ENCODE measurements around the gene C1orf21.
A peak's percentile ranks its signal among the peaks of the same experiment; 100 is the strongest.

The C1orf21 gene

DNA sequence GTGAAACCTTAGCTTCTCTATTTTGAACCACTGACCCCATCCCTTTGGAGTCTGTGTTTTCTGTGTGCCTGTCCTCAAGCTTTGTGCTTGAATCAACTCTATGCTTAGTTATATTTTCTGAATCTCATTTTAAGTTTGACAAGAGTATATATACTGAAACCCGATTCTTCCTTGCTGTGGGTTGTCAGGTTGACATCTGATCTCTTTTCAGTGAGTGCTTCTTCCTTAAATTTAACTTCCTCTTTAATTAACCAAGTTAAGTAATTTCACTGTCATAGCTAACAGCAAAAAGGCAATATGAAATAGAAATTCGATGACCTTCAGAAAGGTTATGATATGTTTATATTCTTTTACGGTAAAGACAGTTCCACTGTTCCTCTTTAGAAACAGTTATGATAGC is 69.4 kb downstream of the C1orf21 start:
- DNase-seq: peak; percentile 33

DNA sequence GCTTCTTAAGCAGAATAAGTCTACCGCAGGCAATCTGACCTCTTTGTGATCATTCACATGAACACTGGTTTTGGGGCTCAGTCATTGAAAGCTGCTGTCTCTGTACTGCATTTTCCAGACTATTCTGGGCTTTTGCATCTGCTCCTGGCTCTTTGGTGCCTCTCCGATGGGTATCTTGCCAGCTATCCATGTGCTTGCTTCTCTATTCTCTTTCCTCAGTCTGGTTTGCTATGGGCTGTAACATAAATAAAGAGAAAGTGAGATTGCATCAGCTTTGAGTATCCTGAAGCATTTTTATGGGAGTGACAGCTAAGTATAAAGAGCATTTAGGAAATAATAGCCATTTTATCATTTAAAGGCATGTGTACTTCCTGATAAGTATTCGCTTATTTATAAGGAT is 70.7 kb downstream of the C1orf21 start:
- no peak for DNase-seq

DNA sequence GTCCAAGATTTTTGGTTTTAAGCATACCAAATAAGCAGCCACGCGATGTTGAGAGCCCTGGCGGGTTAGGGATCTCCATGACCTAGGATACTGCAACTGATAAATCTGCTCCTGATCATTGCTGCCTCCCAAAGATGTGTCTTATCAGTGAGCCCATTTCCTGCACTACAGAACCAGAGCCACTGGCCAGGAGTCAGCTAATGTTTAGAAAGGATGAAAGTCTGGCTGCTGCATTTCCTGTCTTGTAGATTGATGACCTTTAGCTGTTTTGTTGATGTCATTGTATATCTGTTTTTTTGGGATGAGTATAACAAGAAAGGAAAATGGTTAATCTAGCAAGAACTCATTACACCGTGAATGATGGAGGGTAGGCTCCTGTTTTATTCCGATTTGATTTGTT is 74.5 kb downstream of the C1orf21 start:
- no peak for DNase-seq

DNA sequence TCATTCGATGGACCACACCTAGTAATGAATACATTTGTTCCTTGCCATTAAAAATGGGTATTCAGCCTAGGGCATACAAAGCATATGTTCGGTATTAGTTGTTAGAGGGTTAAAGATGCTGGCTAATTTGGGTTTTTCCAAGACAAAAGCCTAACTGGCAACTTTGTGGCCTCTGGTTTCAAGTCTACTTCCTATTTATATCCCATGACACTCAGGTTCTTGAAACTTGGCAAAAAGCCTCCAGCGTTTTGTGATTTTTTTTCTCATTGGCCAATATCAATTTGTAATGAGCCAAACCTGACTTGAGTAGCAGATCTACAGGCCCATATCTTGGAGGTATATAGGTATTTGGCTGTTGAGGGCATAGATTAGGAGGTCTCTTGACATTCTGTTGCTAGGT is 75.3 kb downstream of the C1orf21 start:
- DNase-seq: no peak

DNA sequence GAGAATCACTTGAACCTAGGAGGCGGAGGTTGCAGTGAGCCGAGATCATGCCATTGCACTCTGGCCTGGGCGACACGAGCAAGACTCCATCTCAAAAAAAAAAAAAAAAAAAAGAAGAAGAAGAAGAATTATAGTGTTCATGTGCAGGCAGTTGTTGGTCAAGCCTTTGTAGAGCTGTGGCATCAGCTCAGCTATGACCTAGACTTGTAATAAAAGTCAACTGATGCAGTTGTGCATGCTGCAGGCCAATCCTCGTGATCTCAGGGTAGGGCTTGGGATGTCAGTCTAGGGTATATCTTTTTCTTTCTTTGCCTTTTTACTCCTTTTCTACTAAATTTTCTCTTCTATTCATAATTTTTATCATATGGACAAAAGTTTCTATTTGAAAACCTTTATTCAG is 76.2 kb downstream of the C1orf21 start:
- DNase-seq: no peak

DNA sequence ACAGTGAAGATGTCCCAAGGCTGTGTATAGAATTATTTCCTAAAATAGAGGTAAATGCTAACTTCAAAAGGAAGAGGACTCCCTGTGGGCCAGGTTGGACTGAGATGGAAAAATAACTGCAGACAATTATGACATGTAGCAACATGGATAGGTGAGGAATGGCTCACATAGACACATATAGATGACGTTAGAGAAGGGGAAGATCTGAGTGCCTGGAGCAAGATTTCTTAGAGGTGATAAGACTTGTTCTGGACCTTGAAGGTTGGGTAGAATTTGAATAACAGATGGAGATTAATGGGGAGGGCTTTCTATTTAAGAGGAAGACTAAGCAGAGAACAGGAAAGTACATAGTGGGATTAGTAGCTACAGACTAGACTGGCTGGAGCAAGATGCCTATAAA is 76.9 kb downstream of the C1orf21 start:
- no peak for DNase-seq

DNA sequence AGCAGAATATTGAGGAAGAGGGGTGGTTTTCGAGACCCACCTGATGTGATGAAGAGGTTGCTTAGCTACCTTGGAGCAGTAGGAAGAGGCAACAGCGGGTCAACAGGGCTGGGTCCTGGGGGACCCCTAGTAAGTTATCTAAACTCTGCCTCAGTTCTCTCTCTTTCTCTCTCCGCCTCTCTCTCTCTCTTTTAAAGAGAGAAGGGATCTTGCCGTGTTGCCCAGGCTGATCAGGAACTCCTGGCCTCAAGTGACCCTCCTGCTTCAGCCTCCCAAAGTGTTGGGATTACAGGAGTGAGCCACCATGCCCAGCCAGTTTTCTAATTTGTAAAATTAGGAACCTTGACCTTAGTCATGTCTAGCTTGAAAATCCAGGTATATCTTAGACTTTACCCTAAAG is 77.9 kb downstream of the C1orf21 start:
- no peak for DNase-seq

DNA sequence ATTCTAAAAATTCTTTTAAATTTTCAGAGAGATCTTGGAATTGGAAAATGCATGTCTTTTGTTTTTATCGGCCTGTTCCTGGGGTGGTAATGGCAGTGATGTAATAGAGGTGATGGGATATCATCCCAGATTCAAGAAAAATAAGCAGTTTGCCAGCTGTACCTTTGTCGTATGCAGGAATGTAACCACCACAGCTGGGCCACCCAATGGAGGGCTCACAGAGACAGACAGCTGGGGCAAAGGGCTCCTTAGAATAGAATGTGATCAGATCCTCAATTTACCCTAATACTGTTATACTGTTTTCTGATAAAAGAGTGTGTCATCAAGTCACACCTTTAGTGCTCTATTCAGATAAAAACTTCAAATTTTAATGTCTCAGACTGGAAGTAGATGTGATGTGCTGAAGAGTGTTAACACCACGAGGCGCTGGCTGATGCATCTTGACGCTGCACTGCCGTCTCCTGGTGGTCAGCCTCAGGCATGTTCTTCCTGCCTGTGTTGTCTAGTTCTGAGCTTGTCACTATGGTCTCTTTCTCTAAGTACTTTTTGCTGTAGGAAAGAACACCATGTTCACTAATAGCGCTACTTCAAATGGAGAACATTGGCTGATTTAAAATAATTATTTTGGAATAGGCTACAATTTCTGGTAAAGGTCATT is 78.8 kb downstream of the C1orf21 start:
- no peak for DNase-seq

DNA sequence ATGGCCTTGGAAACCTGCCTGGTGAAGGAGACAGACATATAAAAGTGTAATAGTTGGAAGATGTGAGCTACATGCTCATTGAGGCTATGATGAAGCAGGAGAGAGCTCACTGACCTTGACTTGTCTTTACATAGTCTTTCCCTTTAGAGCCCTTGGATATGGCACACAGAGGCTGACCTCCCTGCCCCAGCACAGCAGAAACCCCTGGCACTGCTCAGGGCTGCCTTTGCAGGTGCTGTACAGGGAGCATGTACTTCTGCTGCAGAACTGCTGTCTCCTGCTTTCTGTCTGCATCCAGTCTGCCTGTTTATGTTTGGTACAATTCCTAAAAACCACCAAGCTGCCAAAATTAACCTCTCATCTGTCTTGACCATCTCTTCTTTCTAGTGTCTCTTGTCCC is 80.5 kb downstream of the C1orf21 start:
- DNase-seq: no peak

DNA sequence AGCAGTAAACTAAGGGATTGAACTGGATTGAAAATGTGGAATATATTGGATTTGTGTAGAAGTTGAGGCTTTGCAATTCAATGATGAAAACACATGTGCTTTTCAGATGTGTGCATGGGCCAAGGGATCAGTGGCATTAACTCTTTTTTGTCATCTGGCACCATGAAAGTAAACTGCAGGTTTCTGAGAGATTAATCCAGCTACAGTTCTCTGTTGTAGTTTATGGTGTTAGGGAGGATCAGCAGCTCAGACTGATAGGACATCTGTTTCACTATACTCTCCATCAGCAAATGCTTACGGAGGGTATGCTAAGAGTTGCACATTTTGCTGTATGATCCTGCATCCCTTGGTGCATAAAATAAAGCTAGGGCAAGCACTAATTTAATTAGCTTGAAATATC is 82.6 kb downstream of the C1orf21 start:
- DNase-seq: no peak

DNA sequence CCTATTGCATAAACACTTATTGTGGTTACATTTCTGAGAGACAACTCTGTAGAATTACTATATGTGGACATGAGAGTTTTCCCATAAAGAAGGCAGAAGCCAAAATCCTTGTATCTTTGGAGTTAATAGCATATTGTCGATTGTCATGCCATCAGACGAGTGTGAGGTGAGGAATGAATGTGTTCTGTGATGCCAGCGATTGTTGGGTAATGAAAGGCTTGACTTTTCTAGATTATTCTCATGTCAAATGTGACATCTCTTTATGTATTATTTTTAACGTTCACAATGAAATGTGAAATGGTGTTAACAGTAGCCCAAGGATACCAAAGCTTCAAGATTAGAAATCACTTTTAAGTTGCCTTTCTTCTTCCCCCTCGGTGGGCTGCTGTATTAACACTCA is 84.9 kb downstream of the C1orf21 start:
- DNase-seq: no peak

DNA sequence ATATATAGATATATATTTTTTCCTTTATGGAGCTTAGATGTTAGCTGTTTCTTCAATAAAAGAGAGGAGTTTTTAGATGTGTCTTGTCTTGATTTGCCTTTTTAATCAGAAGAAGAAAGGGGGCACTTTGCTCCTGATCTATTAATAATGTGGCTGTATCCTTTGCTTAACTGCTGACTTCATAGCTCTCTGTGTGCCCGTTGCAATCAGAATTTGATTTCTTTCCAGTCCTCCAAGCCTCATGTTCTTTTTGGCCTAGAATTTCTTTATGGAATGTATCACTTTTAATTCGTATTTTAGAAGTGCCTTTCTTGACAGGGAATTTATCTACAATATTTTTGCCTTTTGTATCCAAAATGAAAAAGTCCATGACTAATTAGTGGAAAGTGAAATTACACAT is 85.3 kb downstream of the C1orf21 start:
- no peak for DNase-seq

DNA sequence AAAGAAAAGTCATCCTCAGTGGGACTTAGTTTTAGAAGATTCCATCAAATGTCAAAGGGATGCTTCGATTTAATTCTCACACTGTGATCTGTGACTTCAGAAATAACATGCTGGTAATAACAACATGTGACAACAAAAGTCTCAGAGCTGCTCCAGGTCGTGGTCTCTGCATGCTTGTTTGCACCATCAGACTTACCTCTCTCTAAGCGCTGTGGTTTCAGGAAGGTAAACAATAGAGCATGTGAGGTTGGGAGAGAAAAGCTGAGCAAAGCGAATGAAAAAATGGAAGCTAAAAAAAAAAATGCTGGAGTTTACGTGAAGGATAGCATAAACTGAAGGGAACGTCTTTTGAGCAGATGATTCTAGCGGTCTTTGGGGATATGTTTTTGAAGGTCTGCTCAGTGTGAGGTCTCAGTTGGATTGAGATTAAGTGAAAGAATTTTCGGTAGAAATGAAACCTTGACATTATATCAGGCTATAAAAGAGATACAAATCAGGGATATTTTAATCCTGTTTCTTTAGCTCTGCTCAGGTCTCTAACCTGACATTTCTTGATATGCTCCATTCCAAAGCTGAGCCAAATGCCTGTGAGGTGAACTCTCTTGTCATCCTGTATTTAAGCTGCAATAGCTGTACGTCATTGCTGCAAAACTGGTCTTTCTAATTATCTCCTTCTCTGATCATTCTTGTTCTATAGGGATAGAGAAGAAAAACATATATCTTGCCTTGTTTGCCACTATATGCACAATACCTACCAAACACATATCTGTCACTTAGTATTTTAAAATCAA is 86.5 kb downstream of the C1orf21 start:
- no peak for DNase-seq

DNA sequence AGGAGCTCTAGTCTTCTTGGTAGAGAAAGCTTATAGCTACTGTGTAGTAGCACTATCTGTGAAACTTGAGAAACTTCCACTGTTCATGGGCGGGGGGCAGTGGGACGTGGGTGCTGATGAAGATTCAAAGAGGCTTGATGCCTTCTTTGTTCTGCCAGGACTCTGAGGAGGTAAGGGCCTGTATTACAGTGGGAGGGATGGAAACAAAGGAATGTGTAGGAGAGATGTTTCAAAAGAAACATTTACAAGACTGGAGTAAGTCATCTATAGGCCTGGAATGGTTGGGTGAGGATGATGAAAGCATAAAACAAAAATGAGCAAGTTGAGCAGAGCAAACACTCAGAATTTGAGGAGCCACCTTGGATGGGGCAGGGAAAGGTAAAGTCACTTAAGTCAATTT is 89.4 kb downstream of the C1orf21 start:
- no peak for DNase-seq

DNA sequence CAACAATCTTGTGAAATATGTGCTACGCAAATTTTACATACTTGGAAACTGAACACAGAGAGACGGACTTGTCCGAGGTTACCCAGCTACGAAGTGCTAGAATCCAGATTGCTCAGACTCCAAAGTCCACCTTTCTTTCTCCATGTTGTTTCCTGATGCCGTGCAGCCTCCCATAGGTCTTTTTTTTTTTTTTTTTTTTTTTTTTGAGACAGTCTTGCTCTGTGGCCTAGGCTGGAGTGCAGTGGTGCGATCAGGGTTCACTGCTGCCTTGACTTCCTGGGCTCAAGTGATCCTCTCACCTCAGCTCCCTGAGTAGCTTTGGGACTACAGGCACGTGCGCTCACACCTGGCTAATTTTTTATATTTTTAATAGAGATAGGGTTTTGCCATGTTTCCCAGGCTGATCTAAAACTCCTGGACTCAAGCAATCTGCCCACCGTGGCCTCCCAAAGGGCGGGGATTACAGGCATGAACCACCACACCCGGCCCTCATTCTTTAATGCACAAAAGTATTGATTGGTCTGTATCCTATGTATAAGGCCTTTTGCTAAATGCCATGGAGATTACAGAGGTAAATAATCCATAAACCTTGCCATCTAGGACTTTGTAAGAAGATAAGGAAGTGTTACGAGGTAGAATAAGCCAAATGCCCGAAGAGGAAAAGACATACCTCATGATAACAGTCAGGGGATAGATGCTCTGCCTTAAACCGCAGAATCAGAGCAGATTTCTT is 92.8 kb downstream of the C1orf21 start:
- no peak for DNase-seq

DNA sequence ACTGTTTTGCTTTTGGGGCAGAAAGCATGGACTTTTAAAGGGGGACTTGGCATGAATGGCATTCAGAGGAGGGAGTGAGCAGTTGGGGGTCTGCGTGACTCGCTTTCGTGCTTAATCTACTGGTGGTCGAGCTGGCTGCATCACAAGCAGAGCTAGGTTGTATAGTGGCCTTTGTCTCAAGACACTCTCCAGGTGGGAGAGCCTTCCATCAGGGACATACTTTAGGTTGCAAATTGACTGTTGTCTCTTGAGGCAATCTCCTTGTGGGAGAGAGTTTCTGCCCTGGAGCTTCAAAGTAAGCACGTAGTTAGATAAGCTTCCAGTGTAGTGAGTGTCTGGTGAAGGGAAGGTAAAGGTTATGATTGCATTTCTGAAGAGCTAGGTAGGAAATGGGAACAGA is 93.9 kb downstream of the C1orf21 start:
- no peak for DNase-seq

DNA sequence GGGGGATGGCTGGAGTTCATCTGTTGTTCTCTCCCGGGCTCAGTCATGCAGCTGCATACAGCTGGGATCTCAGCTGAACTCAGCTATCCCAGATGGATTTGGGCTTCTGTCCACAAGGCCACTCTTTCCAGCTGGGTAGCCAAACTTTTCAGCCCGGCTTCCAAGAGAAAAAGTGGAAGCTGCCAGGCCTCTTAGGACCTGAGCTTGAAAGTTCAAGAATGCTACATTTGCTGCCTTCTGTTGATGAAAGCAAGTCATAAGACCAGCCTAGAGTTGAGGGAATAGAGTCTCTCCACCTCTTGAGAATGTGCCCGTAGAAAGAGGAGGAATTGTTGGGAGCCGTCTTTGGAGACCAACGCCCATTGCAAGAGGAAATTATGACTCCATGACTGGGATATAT is 95.3 kb downstream of the C1orf21 start:
- no peak for DNase-seq

DNA sequence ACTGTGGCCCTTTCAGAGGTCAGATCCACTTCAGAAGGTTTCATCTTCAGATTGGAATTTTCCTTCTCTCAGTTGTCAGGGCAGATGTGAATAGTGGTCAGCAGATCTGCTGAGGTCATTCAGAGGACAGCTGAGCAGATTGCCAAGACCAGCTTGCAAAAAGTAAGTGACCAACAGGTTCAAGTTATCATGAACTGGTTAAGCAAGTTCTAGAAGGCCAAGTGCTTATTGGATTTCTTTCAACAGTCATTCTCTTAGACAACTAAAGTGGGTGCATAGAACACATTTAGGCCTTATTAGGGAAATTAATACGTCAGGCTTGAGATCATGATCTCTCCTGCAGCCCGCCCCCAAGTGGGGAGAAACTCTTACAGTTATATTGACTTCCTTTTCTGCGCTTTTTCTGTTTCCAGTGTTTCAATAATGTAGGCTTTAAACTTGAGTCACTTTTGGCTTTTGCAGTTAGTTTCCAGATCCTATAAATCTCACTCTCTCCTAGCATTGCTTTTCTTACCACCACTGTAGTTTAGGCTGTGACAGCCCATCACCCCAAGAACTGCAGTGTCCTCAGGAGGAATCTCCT is 96.4 kb downstream of the C1orf21 start:
- DNase-seq: peak; percentile 47

DNA sequence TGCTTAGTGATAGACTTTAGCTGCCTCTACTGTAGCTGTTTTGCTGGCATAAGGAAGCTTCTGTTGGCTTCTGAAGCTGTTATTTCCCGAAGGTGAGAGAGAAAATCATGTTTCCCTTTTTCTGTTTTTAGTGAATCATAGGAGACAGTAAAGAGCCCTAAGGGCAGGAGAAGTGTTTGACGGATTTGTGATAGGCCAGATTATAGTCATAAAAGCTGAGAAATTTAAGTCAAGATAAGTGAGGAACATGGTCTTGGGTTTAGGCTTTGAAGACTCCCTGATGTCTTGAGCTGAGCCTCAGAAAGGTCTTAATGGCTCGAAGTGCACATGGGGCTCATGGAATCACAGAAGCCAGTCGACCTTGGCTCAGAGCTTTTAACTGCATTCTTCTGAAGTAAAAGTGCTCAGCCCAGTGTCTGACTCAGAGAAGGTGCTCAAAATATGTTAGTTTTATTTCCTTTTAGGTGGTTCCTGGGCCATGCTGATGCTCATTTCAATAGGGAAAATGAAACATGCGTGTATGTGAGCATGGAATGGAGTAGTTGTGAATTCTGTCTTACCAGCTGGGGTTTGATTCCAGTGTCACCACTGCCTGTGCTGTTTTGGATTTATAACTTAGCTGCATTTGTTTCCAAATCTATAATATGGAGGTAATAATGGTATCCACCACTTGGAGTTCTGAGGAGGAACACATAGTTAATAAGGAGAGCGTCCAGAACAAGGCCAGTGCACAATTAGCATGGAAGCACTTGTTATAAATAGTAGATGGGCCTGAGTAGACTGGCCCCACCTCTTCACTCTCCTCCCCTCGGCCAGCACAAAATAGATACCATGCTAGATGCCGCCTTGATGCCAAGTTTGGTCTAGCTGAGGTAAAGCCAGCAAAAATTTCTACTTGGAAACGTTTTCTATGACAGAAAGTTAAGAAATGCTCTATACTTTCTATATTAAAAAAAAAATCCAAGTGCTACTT is 99.2 kb downstream of the C1orf21 start:
- no peak for DNase-seq

DNA sequence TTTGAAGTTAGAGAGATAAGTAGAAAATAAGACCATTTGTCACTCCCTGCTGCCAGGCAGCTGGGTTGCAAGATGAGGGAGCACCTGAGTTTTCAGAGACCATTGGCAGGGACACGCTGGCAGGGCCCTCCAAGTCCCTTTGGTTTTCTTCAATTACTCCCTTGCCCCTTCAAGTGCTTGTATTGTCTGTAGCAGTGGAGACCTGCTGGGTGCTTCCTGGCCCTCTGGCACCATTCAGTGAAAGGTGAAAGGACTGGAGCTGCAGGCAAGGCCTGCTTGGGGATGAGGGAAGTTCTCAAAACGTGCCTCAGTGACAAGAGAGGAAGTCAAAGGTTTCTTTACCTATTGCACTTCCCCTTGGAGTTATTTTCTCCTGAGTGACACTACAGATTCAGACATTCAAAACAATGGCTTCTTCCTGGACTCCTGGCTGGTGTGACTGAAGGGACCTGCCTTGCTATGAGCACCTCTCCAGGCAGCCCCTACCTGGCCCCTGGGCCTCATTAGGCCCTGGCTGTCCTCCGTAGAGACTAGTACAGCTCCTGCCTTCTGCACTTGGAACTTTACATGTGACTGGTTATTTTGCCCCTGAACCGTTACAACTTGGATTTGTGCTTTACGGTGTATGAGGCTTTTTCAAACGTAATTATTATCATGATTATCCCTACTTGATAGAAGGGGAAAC is 100.1 kb downstream of the C1orf21 start:
- DNase-seq: no peak

DNA sequence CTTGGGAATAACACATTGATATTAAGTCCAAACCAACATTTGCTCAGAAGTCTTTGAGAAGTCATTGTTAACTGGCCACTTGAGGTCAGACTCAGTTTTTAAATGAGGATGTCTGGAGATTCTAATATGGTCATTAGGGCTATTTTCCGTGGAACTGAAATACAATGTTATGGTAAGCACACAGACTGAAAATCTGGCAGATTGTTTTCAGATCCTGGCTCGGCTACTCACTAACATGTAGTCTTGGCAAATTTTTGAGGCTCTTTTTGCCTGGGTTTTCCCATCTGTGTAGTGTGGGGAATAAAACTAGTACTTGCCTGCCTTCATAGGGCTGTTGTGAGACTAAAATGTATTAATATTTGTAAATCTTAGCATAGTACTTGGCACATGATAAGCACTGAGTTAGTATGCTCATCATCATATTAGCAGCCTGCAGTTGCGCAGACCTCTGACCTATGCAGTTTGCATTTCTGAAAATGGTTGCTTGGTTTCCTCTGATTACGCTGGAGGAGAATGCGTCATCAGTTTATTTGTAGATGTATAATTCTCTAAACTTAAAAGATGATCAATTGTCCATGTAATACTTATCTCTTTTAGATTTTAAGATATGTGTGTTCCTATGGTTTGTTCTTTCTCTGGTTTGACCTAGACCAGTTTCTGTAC is 100.8 kb downstream of the C1orf21 start:
- DNase-seq: no peak

Measured in hematopoietic multipotent progenitor cell treated with erythropoietin and hydrocortisone succinate and interleukin-3 and kit ligand, for 6 days (in vitro differentiated cells).